DMS153 treated with DMSO at 0.1 percent for 48 hours (cell line): Measurements from ENCODE around the gene PAX2.

ENCODE experiments used
- DNase-seq: peaks from one replicate; lab custom pipeline; 2025; ENCODE audit not compliant: unreplicated experiment; lab: John Stamatoyannopoulos, UW

The PAX2 gene

DNA sequence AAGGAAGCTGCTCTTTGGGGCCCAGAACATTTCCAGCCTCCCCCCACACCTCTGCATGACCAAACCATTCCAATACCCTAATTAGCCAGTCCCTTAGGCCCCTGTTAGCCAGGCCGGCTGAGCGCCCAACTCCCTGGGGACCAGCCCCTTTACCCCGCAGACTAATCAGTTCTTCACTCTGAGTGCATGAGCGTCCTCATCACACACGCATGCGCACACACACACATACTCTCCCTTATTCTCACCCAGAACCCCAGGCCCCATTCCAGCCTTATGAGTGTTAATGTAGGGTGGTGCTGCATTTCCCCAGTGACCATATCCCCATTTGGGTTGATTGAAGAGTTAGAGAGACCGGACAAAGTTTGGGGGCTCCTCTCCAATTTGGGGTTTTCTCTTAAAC lies 90.4 kb downstream of the PAX2 start:
- no peak for DNase-seq

DNA sequence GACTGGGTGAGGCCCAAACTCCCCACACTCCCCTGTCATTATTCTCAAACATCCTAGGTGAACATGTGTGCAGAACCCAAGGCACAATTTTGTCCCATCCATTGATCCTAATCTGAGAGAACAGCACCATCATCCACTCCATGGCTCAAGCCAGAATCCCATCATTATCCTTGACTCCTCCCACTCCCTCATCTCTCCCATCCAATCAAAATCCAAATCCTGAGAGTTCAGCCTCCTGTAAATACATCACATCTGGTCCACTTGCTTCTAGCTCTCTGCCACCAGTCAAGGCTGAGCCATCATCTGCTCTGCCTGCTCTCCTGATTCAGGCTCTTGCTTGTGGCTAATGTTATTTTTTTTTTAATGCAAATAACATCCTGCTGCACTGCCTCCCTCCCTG lies 91.5 kb downstream of the PAX2 start:
- DNase-seq, result no peak

DNA sequence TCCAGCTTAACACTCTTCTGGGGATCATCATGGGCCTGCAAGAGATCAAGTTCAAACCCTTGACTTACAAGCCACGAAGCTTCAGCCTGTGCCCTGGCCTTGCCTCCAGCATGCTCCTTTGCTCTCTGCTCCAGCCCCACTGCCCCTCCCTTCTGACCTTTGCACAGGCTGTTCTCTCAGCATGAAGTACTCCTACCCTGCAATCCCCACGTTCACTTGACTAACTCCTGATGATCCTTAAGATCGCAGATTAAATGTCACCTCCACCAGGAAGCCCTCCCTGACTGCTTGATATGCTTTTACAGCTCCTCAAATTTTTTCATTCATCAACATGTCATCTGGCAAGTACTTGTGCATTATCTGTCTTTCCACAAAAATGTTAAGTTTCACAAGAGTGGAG lies 91.9 kb downstream of the PAX2 start:
- DNase-seq, result no peak

DNA sequence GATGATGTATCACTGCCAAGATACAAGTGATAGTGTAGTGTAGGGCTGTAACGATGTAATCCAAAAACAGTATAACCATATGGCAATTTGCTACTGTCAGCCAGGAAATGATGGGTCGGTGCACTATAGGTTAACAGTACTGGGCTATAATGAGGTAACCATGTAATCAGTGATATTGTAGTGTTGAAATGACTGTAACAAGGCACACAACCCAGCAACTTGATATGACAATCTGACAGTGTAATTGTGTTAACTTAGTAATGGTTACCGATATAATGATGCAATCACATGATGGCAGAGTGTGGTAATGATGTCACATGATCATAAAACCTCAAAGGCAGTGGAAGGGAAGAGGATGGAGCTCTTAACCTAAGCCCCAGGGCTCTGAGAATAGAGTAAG lies 93.6 kb downstream of the PAX2 start:
- no peak for DNase-seq

DNA sequence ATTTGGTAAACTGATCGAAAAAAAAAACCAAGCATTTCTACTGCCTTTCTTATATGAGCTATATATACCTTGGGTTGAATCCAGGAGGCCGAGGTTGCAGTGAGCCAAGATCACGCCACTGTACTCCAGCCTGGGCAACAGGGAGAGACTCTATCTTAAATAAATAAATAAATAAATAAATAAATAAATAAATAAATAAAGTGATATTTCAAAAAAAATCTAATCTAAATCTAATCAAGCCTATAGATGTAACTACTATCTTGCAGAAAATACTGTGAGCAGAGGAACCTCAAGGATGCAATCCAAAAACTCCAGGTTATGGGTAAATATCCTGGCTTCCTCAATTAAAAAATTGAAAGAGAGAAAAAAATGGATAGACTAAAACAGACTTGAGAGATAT lies 96.1 kb downstream of the PAX2 start:
- DNase-seq, result no peak

DNA sequence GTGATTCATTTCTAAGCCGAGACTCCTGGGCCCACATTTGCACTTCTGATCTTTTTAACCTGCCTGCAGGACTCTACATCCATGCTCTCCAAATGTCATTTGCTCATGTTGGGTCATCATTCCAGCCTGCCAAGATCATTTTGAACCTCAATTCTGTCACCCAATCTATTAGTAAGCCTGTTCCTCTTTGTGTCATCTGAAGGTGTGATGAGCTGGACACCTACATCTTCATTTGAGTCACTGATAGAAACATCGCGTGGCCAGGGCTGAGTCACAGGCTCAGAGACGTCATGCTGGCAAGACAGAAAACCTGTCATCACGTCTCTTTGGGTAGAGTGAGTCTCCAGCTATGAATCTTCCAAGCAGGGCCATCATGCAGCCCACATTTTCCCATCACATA lies 102.1 kb downstream of the PAX2 start:
- DNase-seq, result no peak

DNA sequence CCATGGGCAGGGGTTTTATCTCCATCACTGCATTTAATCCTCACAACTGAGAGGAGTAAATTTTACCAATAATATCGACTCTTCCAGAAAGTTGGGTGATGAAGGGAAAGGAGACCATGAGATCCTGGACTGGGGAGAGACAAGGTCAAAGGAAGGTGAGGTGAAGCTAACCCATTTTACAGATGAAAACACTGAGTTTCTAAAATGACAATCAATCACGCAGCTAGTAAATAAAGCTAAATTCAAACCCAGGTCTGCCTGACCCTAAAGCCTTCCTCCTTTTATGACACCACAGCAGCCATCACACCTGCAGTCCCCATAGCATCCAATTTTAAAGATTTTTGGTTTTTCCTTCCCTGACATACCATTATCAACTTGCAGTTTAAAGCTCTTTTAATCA lies 103.4 kb downstream of the PAX2 start:
- DNase-seq, result no peak

DNA sequence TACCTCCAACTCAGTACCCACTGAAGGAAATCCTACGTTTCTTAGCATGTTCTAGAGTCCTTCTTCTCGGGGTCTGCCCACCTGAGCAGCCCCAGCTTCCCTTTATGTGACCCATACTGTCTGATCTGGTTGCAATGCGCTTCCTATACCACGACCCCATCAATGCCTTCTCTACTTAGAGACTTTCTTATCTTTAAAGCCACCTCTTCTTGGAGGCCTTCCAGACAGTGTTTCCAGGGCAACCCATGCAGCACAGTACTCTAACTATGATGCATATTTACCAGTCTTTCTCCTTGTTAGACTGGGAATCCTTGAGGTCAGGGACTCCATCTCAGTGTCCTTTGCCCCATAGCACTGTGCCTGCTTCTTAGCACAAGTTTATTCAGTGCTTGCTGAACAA lies 112.9 kb downstream of the PAX2 start:
- no peak for DNase-seq

DNA sequence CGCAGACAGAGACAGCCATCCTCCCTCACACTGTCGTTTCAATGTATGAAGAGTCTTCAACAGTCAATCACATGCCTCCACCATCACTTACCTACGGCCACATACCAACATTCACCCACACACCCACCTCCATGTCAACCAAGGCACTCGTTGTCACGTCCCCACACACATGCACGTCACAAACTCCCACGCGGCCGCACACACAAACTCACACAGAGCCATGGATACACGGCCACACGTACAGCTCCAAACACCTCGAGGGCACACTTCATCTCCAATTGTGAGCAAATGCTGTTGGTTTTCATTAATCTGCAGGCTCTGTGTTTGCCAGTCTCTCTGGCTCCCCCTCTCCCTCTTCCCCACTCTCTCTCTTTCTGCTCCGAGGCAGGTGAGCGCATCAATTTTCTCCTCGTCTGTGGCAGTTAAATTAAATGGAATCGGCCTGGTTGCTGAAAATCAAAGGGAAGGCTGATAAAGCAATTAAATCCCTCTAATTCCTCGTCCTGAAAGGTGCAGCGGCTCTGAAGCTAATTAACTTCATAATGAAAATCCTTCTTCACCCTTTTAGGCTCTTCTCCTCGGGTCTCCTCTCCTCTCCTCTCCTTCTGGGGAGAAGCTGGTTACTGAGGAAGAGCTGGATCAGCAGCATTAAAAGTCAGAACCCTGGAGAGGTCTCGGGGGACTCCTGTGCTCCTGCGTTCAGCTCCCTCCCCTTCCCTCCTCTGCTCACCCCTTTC lies 113.5 kb downstream of the PAX2 start:
- DNase-seq, result no peak

DNA sequence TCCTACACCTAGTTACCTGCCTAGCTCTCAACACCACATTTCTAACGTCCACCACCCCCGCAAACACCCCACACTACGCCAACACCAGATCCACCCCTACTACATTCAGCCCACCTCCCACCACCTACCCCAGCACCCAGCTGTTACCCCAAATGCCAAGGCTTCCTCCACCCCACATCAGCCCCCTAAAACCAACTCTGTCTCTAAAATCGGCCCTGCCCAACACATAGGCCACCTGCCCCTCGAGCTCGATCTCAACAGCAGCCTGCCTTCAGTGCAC lies 114.0 kb downstream of the PAX2 start:
- DNase-seq, result no peak

DNA sequence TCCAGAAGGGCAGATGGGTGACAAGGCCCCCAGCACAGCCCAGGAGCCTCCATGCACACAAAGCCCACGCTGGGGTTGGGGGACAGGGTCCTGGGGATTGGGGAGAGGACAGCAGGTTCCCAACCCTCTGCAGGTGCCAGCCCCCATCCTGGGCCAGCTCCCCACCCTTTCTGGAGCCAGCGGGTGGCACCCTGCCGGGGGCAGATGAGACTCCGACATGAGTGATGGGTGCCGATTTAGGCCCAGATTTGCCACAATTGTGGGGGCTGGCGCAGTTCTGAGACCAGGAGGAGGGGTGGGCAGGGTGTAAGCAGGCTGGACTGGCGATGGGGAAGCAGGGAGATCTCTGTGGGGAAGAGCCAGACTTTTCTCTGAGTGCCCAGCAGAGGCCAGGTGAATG lies 118.1 kb downstream of the PAX2 start:
- no peak for DNase-seq

DNA sequence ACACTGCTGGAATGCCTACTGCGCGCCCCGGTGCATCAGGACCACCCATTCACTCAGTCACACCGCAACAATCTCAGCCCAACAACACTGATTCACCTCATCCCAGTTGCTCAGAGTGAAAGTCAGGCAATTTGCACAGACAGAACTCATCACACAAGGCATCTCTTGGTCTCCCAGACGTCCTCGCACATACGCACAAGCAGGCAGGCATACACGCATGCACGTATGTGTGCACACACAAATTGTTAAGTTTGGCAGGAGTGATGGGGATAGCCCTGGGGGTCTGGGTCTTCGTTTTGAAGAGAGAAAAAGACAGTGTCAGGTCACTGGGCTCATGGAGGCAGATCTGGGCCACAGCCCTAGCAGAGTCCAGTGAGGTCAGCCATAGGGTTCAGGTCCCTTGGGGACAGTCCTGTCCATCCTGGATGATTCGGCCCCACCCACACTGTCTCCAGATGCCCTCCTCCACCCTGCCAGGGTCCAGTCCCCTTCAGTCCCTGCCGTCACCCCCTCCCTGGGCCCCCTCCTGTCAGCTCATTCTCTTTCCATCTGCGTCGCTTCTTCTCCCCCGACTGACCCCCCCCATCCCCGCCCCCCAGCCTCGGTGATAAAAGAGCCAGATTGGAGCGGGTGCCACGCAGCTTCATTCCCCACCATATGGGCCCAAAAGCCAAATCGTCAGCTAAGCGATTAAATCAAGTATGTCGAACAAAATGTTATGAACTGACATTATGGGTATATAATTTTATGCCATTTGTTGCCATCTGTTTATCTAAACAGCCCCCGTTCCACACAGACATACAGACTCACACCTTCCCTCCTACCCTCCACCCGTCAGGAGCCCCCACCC lies 118.9 kb downstream of the PAX2 start:
- no peak for DNase-seq

DNA sequence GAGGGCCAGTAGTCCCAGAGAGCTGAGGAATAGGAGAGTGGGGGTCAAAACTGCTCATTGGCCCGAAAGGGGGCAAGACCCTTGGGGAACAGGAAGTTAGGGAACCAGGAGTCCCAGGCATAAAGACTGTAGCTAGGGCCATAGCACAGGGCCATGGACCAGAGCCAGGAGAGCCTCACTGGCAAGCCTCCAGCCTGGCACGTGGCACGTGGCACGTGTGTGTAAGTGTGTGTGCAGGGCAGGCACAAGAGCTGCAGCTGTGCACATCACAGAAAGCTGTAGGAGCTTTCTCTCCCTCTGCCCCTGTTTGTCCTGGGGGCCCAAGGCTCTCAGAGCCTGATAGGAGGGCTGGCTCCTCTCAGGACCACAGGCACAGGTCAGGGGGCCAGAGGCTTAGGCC lies 119.6 kb downstream of the PAX2 start:
- DNase-seq, result no peak

DNA sequence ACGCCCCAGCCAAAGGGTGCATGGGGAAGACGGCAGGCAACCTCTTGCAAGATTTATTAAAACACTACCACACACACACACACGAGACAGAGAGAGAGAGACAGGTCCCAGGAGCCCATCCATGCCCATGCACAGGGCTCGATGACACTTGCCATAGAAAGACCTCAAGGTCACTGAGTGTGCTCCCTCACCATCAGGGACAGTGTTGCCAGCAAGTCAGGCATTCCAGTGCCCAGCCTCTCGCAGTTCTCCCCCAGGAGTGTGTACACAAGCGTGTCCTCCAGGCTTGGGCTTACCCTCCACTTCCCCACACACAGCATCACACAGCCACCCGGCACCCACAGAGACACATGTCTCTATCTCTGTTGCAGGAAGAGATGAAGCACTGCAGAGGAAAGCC lies 120.6 kb downstream of the PAX2 start:
- DNase-seq, result no peak

DNA sequence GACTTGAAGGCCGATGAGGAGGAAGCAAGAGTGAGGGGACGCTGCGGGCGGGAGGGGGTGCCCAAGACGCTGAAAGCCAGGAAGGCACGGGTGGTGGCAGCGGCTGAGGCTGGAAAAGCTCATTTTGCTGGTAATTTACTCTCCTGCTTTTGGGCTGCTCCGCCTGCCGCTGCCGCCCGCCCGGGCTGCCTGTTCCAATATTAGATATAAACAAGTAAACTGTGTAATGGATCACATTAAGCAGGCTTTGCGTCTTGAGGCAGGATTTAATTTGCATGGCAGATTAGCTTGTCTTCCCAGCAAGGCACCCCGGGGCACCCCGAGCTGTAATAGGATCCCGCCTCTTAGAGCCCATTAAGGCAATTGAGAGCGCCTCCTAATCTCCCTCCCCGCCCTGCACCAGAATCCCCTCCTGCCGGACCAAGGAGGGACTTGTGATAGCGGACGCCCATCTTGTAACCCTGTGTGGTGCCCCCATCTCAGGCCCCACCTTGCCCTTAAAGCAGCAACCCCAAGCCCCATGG lies 121.3 kb downstream of the PAX2 start:
- no peak for DNase-seq

DNA sequence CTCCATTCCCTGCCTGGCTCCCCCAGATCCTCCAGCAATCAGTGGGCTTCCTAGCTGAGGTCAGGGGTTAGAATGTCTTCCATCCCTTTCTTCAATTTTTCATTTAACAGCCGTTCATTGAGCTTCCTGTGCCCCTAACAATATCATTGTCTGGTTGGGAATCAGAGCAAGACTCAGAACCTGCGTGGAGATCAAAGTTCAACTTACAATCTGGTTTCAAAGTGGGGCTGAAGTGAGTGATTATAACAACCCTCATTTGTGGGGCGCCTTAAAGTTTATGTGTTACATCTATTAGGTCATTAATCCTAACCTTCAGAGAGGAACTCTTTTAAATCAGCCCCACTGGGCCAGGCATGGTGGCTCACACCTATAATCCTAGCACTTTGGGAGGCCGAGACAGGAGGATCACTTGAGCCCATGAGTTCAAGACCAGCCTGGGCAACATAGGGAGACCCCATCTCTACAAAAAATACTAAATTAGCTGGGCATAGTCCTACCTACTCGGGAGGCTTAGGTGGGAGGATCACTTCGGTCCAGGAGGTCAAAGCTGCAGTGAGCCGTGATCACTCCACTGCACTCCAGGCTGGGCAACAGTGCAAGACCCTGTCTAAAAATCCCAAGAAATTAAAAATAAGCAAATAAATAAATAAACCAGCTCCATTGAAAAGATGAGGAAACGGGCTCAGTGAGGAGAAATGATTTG lies 122.0 kb downstream of the PAX2 start:
- no peak for DNase-seq

DNA sequence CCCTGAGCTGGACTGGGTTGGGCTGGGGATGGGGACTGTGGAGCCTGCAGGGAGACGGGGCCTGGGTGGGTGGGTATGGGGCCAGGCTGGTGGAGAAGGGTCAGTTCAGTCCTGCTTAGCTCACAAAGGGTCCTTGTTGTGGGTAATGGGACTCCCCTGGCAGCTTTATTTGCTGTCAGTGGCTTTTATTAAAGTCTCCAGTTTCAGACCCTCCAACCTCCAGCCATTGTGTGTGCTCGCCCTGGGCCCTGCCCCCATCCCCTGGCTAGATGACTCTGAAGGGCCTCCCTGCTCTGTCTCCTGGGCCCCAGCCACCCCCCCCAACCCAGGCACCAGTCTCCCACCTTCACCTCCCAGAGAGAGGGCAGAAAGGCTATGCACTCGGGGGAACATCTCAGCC lies 123.0 kb downstream of the PAX2 start:
- no peak for DNase-seq

DNA sequence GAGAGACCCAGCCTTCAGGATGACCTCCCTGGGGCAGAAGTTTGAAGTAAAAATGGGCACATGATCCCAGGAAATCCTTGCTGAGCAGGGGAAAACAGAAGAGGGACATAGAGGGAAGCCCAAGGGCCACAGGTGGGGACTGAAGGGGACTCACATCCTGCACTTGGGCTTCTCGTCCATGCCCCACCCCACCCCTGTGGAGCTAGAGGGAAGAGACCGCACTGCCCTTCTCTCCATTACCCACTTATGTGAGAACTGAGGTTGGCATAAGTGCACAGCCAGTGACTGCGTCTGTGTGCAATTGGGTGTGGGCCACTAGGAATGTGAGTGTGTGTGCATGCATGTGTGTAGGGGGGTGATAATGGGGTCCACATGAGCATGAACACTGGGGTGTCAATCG lies 124.0 kb downstream of the PAX2 start:
- DNase-seq, result no peak

DNA sequence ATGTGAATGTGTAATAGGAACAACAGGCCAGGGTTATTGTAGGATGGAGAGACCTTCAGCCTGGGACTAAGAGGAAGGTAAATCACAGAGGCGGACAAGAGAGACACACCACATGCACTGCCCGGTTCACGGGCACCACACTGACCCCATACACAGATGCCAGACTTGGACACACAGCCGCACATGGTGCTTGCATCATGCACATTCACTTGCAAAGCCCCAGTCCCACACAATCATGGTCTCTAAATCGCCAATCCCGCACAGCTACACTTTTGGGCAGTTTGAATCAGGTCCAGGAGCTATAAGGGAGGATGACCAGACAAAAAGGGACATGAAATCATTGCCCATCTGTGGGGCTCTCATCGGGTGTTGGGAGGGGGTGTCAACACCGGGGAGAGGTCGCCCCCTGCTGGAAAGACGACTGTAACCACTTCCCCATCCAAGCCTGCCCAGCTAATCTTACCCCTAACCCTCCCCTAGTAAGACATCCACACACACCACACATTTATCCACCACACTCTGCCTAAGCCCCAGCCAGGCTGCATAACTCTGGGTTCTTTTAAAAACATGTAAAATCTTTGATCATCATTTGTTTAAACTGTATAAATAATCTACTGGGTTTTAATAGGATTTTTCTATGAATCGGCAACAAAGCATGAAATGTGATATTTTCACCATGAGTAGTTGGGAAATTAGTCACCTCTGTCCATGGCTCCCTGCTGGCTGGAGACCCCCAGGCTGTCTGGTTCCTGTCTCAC lies 126.8 kb downstream of the PAX2 start:
- peak; percentile 20 for DNase-seq

DNA sequence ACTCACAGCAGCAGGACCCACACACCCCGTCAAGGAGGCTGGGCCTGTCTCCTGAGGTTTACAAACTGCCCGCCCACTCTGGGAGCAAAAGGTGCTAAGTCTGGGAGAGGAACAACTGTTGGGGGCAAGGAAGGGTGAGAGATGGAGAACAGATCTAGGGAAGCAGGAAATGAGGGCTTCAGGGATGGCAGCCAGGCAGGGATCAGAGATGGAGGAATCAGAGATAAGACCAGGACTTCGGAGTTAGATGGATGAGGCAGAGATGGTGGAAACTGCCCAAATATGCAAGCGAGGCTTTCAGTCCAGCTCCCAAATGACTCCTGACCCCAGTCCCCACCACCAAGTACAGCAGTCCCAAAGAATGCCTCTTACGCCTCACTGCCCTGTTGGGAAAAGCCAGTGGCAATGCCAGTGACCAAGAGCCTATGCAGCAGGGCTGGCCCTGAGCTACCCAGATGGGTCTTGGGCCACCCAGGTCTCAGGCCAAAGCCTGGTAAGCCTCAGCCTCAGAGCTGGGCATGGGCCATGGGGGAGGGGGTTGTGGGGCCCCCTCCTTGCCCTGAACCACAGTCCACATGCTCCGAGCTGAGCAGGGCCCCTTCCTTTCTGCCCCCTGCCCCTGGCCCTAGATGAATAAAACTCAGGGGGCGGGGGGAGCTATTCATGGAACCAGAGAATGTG lies 127.9 kb downstream of the PAX2 start:
- no peak for DNase-seq

DNA sequence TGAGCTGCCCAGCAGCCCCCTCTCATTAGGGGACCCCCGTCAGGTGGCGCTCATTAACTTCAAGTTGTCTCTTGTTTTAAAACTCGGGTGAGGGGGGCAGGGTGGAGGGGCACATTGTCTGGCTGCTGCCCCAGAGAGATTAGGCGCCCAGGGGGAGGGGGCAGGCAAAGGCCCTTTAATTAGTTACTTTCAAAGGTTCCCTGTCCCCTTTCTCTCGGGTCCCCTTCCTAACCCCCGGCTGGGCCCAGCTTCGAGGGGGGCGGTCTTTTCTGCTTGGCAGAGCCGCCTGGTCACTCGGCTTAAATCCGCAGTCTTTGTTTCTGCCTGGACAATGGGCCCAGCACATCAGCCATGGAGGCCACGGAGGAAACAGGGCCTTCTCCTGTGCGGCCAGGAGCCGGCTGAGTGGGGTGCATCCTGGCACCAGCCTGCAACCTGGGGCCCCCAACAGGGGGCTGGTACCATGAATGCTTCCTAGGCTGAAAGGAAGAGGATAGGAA lies 128.5 kb downstream of the PAX2 start:
- DNase-seq, result no peak
